Transverse colon (tissue), 4 donors: ENCODE measurements around the gene STRIP1.

Experiments
- CTCF ChIP-seq, 5 experiments: fragments of 200-600 bp in 3 of 5; fragments of 450-650 bp in 2 of 5; sonication (generic) in 3 of 5; IDR thresholded peaks; 1 replicate in 2 of 5; 2 replicates in 3 of 5; pipeline ENCODE4 v1.5.1; 2016 to 2017; ENCODE audit warnings: antibody characterized with exemption in 5 of 5, inconsistent platforms in 3 of 5, mild to moderate bottlenecking in 2 of 5, moderate library complexity in 1 of 5
- EP300 ChIP-seq: sonication (generic); formaldehyde crosslinking; IDR thresholded peaks from one replicate; pipeline ENCODE4 v1.6.1; 2017; ENCODE audit warnings: antibody characterized with exemption, low read depth
- POLR2A ChIP-seq: fragments of 450-650 bp; IDR thresholded peaks from one replicate; pipeline ENCODE4 v1.6.1; 2016; ENCODE audit warnings: antibody characterized with exemption, mild to moderate bottlenecking, moderate library complexity
- POLR2AphosphoS5 ChIP-seq, 3 donors: sonication (generic); formaldehyde crosslinking; IDR thresholded peaks; one replicate each; pipeline ENCODE4 v1.6.1; 2016; ENCODE audit warnings: antibody characterized with exemption in 3 of 3

- no peak for TF ChIP-seq EP300
- TF ChIP-seq POLR2A, result no peak
- no peak for TF ChIP-seq CTCF (IDR thresholded peaks at IDR 0.05)
- no peak for TF ChIP-seq POLR2AphosphoS5 (IDR thresholded peaks at IDR 0.05)
Observed at GRCh38 chr1:110004583-110004982, 29.8 kb upstream of the STRIP1 start.
